Left ventricle myocardium inferior (tissue), 1 donor: ENCODE measurements around the gene FBXO4. TPM values are rescaled to one million over a fixed set of nuclear protein-coding genes. Genes with fewer than 3 reads are reported as not detected.

Experiments
- DNase-seq: peaks from one replicate; pipeline ENCODE4 v3.0.0-alpha.2; 2020
- H3K27ac ChIP-seq: fragments of 200-600 bp; replicated peaks from 2 replicates; pipeline ENCODE4 v1.8.0; 2021
- H3K27me3 ChIP-seq: fragments of 200-600 bp; 2 replicates; pipeline ENCODE4 v1.8.0; 2021; ENCODE audit warnings: low read depth
- H3K36me3 ChIP-seq: fragments of 200-600 bp; 2 replicates; pipeline ENCODE4 v1.8.0; 2021
- H3K4me1 ChIP-seq: fragments of 200-600 bp; 2 replicates; pipeline ENCODE4 v1.8.0; 2021
- H3K4me3 ChIP-seq: fragments of 200-600 bp; 2 replicates; pipeline ENCODE4 v1.8.0; 2021; ENCODE audit warnings: mild to moderate bottlenecking, moderate library complexity
- H3K9me3 ChIP-seq: fragments of 200-600 bp; replicated peaks from 2 replicates; pipeline ENCODE4 v1.8.0; 2021
- CTCF ChIP-seq: fragments of 200-600 bp; IDR thresholded peaks from 2 replicates; pipeline ENCODE4 v1.8.0; 2021; ENCODE audit warnings: antibody characterized with exemption, mild to moderate bottlenecking, borderline replicate concordance
- intact Hi-C: fragments of 100-400 bp; cut with micrococcal nuclease; formaldehyde crosslinking; loops from one replicate; pipeline ENCODE4 v1.11.0; 2022
- total RNA-seq: library from RNA; stranded (reverse); fragmentation: NEBNext Ultra II Directional; extraction: Animal tissue kit (Norgen Biotek cat#: 25700); gene quantifications from one replicate; pipeline ENCODE4 v1.2.1, GENCODE V29; 2021
- donor health status: DM: no; HTN: yes; CAD: no; lungs with severe emphysema.

The FBXO4 gene
- total RNA-seq, 1 donor from 2014 or later, result 4.3 TPM

- no peak for DNase-seq
- TF ChIP-seq CTCF, result no peak
- intact Hi-C loops, result no loop called here
- Histone ChIP-seq H3K27ac (no peak overlapping the region), H3K4me3 (no peak overlapping the region), H3K4me1 (no peaks in the 10 kb centered on the region), H3K36me3 (no peaks in the 10 kb centered on the region), H3K27me3 (peaks cover 4% of the 10 kb centered on the region), H3K9me3 (no peaks in the 10 kb centered on the region)
These were observed 42.3 kb upstream of the FBXO4 start for GRCh38 chr5:41882765-41883164.

- Histone ChIP-seq H3K4me1 (no peaks in the 10 kb centered on the region), H3K36me3 (no peaks in the 10 kb centered on the region), H3K27ac (no peak overlapping the region), H3K4me3 (no peak overlapping the region), H3K9me3 (no peaks in the 10 kb centered on the region), H3K27me3 (peaks cover 9% of the 10 kb centered on the region)
- intact Hi-C loops, result no loop called here
- no peak for DNase-seq
- TF ChIP-seq CTCF, result no peak
These were observed 41.8 kb upstream of the FBXO4 start for GRCh38 chr5:41883243-41883642.

- no peak overlapping the region for H3K4me3 ChIP-seq
- no peak overlapping the region for H3K27ac ChIP-seq
- intact Hi-C loops, result no loop called here
- H3K27me3 ChIP-seq, result peaks cover 11% of the 10 kb centered on the region
- DNase-seq, result no peak
- no peaks in the 10 kb centered on the region for H3K4me1 ChIP-seq
- H3K9me3 ChIP-seq, result no peaks in the 10 kb centered on the region
- no peaks in the 10 kb centered on the region for H3K36me3 ChIP-seq
- no peak for TF ChIP-seq CTCF
These were observed 41.1 kb upstream of the FBXO4 start for GRCh38 chr5:41883936-41884335.

GRCh38 chr5:41885286-41885685, 39.8 kb upstream of the FBXO4 start:
- TF ChIP-seq CTCF, result no peak
- H3K27ac ChIP-seq, result no peak overlapping the region
- no peak for DNase-seq
- no peak overlapping the region for H3K4me3 ChIP-seq
- H3K4me1 ChIP-seq, result no peaks in the 10 kb centered on the region
- H3K27me3 ChIP-seq, result peaks cover 11% of the 10 kb centered on the region
- H3K9me3 ChIP-seq, result no peaks in the 10 kb centered on the region
- intact Hi-C loops, result no loop called here
- H3K36me3 ChIP-seq, result no peaks in the 10 kb centered on the region

- no peak for DNase-seq
- Histone ChIP-seq H3K36me3 (no peaks in the 10 kb centered on the region), H3K4me3 (no peak overlapping the region), H3K27me3 (peaks cover 26% of the 10 kb centered on the region), H3K4me1 (no peaks in the 10 kb centered on the region), H3K27ac (no peak overlapping the region), H3K9me3 (no peaks in the 10 kb centered on the region)
- intact Hi-C loops, result no loop called here
- TF ChIP-seq CTCF, result no peak
These were observed 33.9 kb upstream of the FBXO4 start for GRCh38 chr5:41891066-41891707.
